Sigmoid colon (tissue), 4 donors: ENCODE results near the gene COQ7.

Source experiments
- CTCF ChIP-seq, 4 experiments: fragments of 450-650 bp in 3 of 4; fragments of 200-600 bp in 1 of 4; IDR thresholded peaks; one replicate each; pipeline ENCODE4 v1.5.1; 2016 to 2019; ENCODE audit warnings: antibody characterized with exemption in 4 of 4, mild to moderate bottlenecking in 3 of 4, moderate library complexity in 2 of 4
- EP300 ChIP-seq, 4 donors: sonication (generic); formaldehyde crosslinking; IDR thresholded peaks; one replicate each; pipeline ENCODE4 v1.6.1; 2017; ENCODE audit warnings: antibody characterized with exemption in 4 of 4
- POLR2A ChIP-seq, 2 donors: fragments of 450-650 bp; IDR thresholded peaks; one replicate each; pipeline ENCODE4 v1.6.1; 2016; ENCODE audit warnings: antibody characterized with exemption in 2 of 2, mild to moderate bottlenecking in 2 of 2, moderate library complexity in 2 of 2
- POLR2AphosphoS5 ChIP-seq, 4 donors: sonication (generic); formaldehyde crosslinking; IDR thresholded peaks; one replicate each; pipeline ENCODE4 v1.6.1; 2017; ENCODE audit warnings: antibody characterized with exemption in 4 of 4

GRCh38 chr16:19046062-19046461 is 21.4 kb upstream of the COQ7 start:
- TF ChIP-seq POLR2AphosphoS5 (IDR thresholded peaks at IDR 0.05) (no peak), CTCF (IDR thresholded peaks at IDR 0.05) (no peak), POLR2A (IDR thresholded peaks at IDR 0.05) (no peak), EP300 (IDR thresholded peaks at IDR 0.05) (no peak)
